ENCODE data around the gene GNLY. TPM values are rescaled to one million over a fixed set of nuclear protein-coding genes. Genes with fewer than 3 reads are reported as not detected.

GNLY gene
- total and polyA plus RNA-seq, 2 of the 13 experiments (the other 11 are each of a cell fraction or from before 2014, with no cell fraction given), result not detected

- no peaks in the 10 kb centered on the region for H3K79me2 ChIP-seq (ENCODE audit: insufficient read depth, low read length)
- H3K4me3 ChIP-seq (replicated peaks in 1 of 3; ENCODE audit: insufficient read depth in 1 of 3, low read depth in 2 of 3, low read length in 3 of 3), result no peak overlapping the region
- intact Hi-C loops (cut with micrococcal nuclease; ENCODE audit: unreplicated experiment) (no loop called here), in situ Hi-C loops (cut with HindIII; ENCODE audit: extremely low pct_ligation_motif_present, low pct_unique_long_range_greater_than_20kb) (no loop called here)
- no peak for DNase-seq (ENCODE audit: low spot score)
- TF ChIP-seq HOXA3 (CRISPR knock-in tag; IDR thresholded peaks at IDR 0.05) (no peak), U2AF1 (optimal IDR thresholded peaks at IDR 0.05; ENCODE audit: low read depth, low read length) (no peak), ZNF772 (CRISPR knock-in tag; IDR thresholded peaks at IDR 0.05) (no peak), ZBTB46 (CRISPR knock-in tag; IDR thresholded peaks at IDR 0.05; ENCODE audit: borderline replicate concordance) (no peak), JDP2 (CRISPR knock-in tag; IDR thresholded peaks at IDR 0.05; ENCODE audit: borderline replicate concordance) (no peak), NFE2L2 (IDR thresholded peaks at IDR 0.05; ENCODE audit: low read length) (no peak), ZNF3 (CRISPR knock-in tag; IDR thresholded peaks at IDR 0.05) (no peak), ZNF317 (CRISPR knock-in tag; IDR thresholded peaks at IDR 0.05) (no peak), SMARCC2 (IDR thresholded peaks at IDR 0.05) (no peak), KLF13 (CRISPR knock-in tag; IDR thresholded peaks at IDR 0.05) (no peak), KIAA2018 (CRISPR knock-in tag; IDR thresholded peaks at IDR 0.05; ENCODE audit: borderline replicate concordance) (no peak), PAX8 (CRISPR knock-in tag; IDR thresholded peaks at IDR 0.05; ENCODE audit: borderline replicate concordance) (no peak), TP53 (CRISPR knock-in tag; conservative IDR thresholded peaks at IDR 0.05) (no peak)
- H3K9ac ChIP-seq (ENCODE audit: insufficient read depth, low read depth, low read length), result no peak overlapping the region
- ChIA-PET POLR2A (no interaction called here), CTCF (ENCODE audit: low intra/inter-chr PET ratio, low total read pairs) (no interaction called here)
- no peak for ATAC-seq
- no TSS peak for BruUV-seq (replicated peaks)
- H3K27ac ChIP-seq (ENCODE audit: extremely low read length, insufficient read depth, low read length), result no peak overlapping the region
- no peaks in the 10 kb centered on the region for H3K9me3 ChIP-seq (ENCODE audit: low read length)
- 61% methylated on average over 4 of the region's 4 CpGs for WGBS (ENCODE audit: low lambda C conversion rate)
- H2AFZ ChIP-seq (ENCODE audit: low read length), result no peak overlapping the region
- no peak for FAIRE-seq
- no peaks in the 10 kb centered on the region for H4K20me1 ChIP-seq (ENCODE audit: insufficient read depth, low read length)
- no peaks in the 10 kb centered on the region for H3K36me3 ChIP-seq (replicated peaks in 1 of 2; ENCODE audit: control insufficient read depth in 1 of 2, insufficient read depth in 2 of 2, low read length in 2 of 2)
- H3K4me2 ChIP-seq (ENCODE audit: low read depth, low read length), result no peak overlapping the region
- H3K4me1 ChIP-seq (ENCODE audit: insufficient read depth, low read length), result peaks cover 37% of the 10 kb centered on the region
- peaks cover 0 to 10% of the 10 kb centered on the region in 2 experiments; a peak in 1 of 5 replicates for H3K27me3 ChIP-seq (ENCODE audit: control insufficient read depth in 1 of 2, insufficient read depth in 2 of 2, low read length in 2 of 2)
Measured at GRCh38 chr2:85744055-85744454, 49.9 kb downstream of the GNLY start.
